WTC11 (cell line): Measurements from ENCODE around the gene RELT. TPM values are rescaled to one million over a fixed set of nuclear protein-coding genes. Genes with fewer than 3 reads are reported as not detected.

ENCODE experiments used
- ATAC-seq: fragments of 200-7000 bp; cut with Tn5 transposase; 2 replicates; pipeline ENCODE4 v1.10.0; 2021; ENCODE audit warnings: mild to moderate bottlenecking, moderate library complexity
- CTCF ChIA-PET: fragments of 300-600 bp; sonication (Branson Sonifier 250); formaldehyde crosslinking; loops from one replicate; lab custom pipeline; 2021; ENCODE audit warnings: antibody characterized with exemption; lab: Charles Lee
- POLR2A ChIA-PET: fragments of 350-600 bp; sonication (Branson Sonifier 250); formaldehyde crosslinking; loops from one replicate; lab custom pipeline; 2021; ENCODE audit warnings: antibody characterized with exemption; lab: Charles Lee
- DNase-seq: peaks from one replicate; pipeline ENCODE4 v3.0.0; 2021; ENCODE audit warnings: low spot score
- H3K27ac Mint-ChIP-seq: 2 replicates; pipeline ENCODE4 v1.8.0; 2021; ENCODE audit warnings: mixed read lengths
- H3K27me3 Mint-ChIP-seq: 2 replicates; pipeline ENCODE4 v1.8.0; 2021; ENCODE audit warnings: low read depth, mild to moderate bottlenecking, moderate library complexity, mixed read lengths
- H3K36me3 Mint-ChIP-seq: 2 replicates; pipeline ENCODE4 v1.8.0; 2021; ENCODE audit warnings: mixed read lengths
- H3K4me1 Mint-ChIP-seq: 2 replicates; pipeline ENCODE4 v1.8.0; 2022; ENCODE audit warnings: mixed read lengths
- H3K4me3 Mint-ChIP-seq: 2 replicates; pipeline ENCODE4 v1.8.0; 2021; ENCODE audit warnings: mild to moderate bottlenecking, moderate library complexity, mixed read lengths
- H3K9me3 Mint-ChIP-seq: 2 replicates; pipeline ENCODE4 v1.8.0; 2021; ENCODE audit warnings: mixed read lengths
- ARID4B ChIP-seq: sonication (generic); formaldehyde crosslinking; IDR thresholded peaks from 2 replicates; pipeline ENCODE4 v1.8.0; 2023; ENCODE audit warnings: missing genetic modification reagents, mild to moderate bottlenecking, borderline replicate concordance
- CREB1 ChIP-seq: sonication (generic); formaldehyde crosslinking; IDR thresholded peaks from 2 replicates; pipeline ENCODE4 v1.8.0; 2023; ENCODE audit warnings: mild to moderate bottlenecking, missing genetic modification reagents
- E2F1 ChIP-seq: sonication (generic); formaldehyde crosslinking; IDR thresholded peaks from 2 replicates; pipeline ENCODE4 v1.8.0; 2022; ENCODE audit warnings: mild to moderate bottlenecking, missing genetic modification reagents
- ERG ChIP-seq: fragments of 250-450 bp; sonication (Bioruptor Pico); IDR thresholded peaks from 2 replicates; pipeline ENCODE4 v1.8.0; 2021; ENCODE audit warnings: mild to moderate bottlenecking
- FOXP1 ChIP-seq: sonication (generic); formaldehyde crosslinking; IDR thresholded peaks from 2 replicates; pipeline ENCODE4 v1.8.0; 2022; ENCODE audit warnings: missing genetic modification reagents, mild to moderate bottlenecking, moderate library complexity, borderline replicate concordance
- FOXP4 ChIP-seq: sonication (generic); formaldehyde crosslinking; IDR thresholded peaks from 2 replicates; pipeline ENCODE4 v1.8.0; 2022; ENCODE audit warnings: mild to moderate bottlenecking, missing genetic modification reagents
- KAT7 ChIP-seq: sonication (generic); formaldehyde crosslinking; IDR thresholded peaks from 2 replicates; pipeline ENCODE4 v1.8.1; 2023; ENCODE audit warnings: missing genetic modification reagents, mild to moderate bottlenecking, borderline replicate concordance
- MLX ChIP-seq: sonication (generic); formaldehyde crosslinking; IDR thresholded peaks from 2 replicates; pipeline ENCODE4 v1.8.1; 2023; ENCODE audit warnings: mild to moderate bottlenecking, missing genetic modification reagents, moderate library complexity
- NFYB ChIP-seq: sonication (generic); formaldehyde crosslinking; conservative IDR thresholded peaks from 2 replicates; pipeline ENCODE4 v1.8.0; 2022; ENCODE audit warnings: low read depth, missing genetic modification reagents
- OVOL2 ChIP-seq: fragments of 250-450 bp; sonication (Bioruptor Pico); IDR thresholded peaks from 2 replicates; pipeline ENCODE4 v1.9.0; 2021; ENCODE audit warnings: mild to moderate bottlenecking, borderline replicate concordance
- RORB ChIP-seq: fragments of 250-450 bp; sonication (Bioruptor Pico); IDR thresholded peaks from 2 replicates; pipeline ENCODE4 v1.9.0; 2021; ENCODE audit warnings: mild to moderate bottlenecking
- USF2 ChIP-seq: sonication (generic); formaldehyde crosslinking; IDR thresholded peaks from 2 replicates; pipeline ENCODE4 v1.8.1; 2023; ENCODE audit warnings: mild to moderate bottlenecking, missing genetic modification reagents, moderate library complexity
- ZMAT4 ChIP-seq: fragments of 250-450 bp; sonication (Bioruptor Pico); IDR thresholded peaks from 2 replicates; pipeline ENCODE4 v1.9.0; 2021; ENCODE audit warnings: mild to moderate bottlenecking
- ZNF121 ChIP-seq: sonication (generic); formaldehyde crosslinking; IDR thresholded peaks from 2 replicates; pipeline ENCODE4 v1.8.0; 2023; ENCODE audit warnings: missing genetic modification reagents
- ZNF263 ChIP-seq: sonication (generic); formaldehyde crosslinking; IDR thresholded peaks from 2 replicates; pipeline ENCODE4 v1.8.1; 2022; ENCODE audit warnings: low read depth, mild to moderate bottlenecking, moderate library complexity, missing genetic modification reagents
- ZNF317 ChIP-seq: sonication (generic); formaldehyde crosslinking; IDR thresholded peaks from 2 replicates; pipeline ENCODE4 v1.8.1; 2023; ENCODE audit warnings: low read depth, mild to moderate bottlenecking, moderate library complexity, missing genetic modification reagents, borderline replicate concordance
- ZNF396 ChIP-seq: fragments of 250-450 bp; sonication (Bioruptor Pico); IDR thresholded peaks from 2 replicates; pipeline ENCODE4 v1.8.0; 2021; ENCODE audit warnings: mild to moderate bottlenecking, moderate library complexity, borderline replicate concordance
- ZNF416 ChIP-seq: fragments of 250-450 bp; sonication (Bioruptor Pico); IDR thresholded peaks from 2 replicates; pipeline ENCODE4 v1.9.0; 2021; ENCODE audit warnings: mild to moderate bottlenecking, inconsistent platforms
- total RNA-seq: library from RNA; stranded (reverse); gene quantifications from 3 replicates; pipeline ENCODE4 v1.2.3, GENCODE V29; 2021
- TF ChIP-seq, protein P1 (sequence below): fragments of 250-450 bp; sonication (Bioruptor Pico); IDR thresholded peaks from 2 replicates; pipeline ENCODE4 v1.9.0; 2021; ENCODE audit warnings: mild to moderate bottlenecking, borderline replicate concordance

The RELT gene
- total RNA-seq, 1 experiment from 2014 or later, result 6.7 TPM

DNA sequence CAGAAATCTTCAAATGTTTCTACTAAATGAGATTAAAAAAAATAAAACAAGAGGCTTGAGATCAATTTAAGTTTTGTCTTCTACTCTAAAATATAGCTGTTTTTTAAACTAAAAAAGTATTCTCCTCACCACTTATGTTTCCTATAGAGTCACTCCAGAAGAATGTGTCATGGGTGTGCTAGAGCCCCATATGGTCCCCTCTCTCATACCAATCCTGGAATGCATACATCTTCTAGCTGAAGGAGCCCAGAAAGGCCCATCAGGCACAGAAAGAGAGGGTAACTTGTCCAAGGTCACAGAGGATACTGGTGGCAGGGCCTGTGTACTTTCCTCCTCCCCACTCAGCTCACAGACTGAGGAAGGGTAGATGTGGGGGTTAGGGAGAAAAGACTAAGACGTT is 34.4 kb downstream of the RELT start:
- Mint-ChIP-seq H3K4me3 (no peak overlapping the region), H3K4me1 (no peaks in the 10 kb centered on the region), H3K27ac (no peak overlapping the region), H3K27me3 (no peaks in the 10 kb centered on the region), H3K36me3 (peaks cover 15% of the 10 kb centered on the region), H3K9me3 (no peaks in the 10 kb centered on the region)
- TF ChIP-seq FOXP4 (CRISPR knock-in tag) (no peak), ZNF396 (CRISPR knock-in tag) (no peak), ZNF121 (CRISPR knock-in tag) (no peak), ZNF263 (no peak), MLX (CRISPR knock-in tag) (no peak)
- ATAC-seq (no peak), DNase-seq (no peak)
- ChIA-PET CTCF (interaction anchor here (1.0 to 1.4 kb wide), 5 partner anchors 16 to 250 kb away, joined by 3 to 8 read pairs (median 4); no protein-coding TSS in a partner anchor), POLR2A (no interaction called here)

- Mint-ChIP-seq H3K27ac (no peak overlapping the region), H3K36me3 (peaks cover 15% of the 10 kb centered on the region), H3K4me1 (no peaks in the 10 kb centered on the region), H3K9me3 (no peaks in the 10 kb centered on the region), H3K27me3 (no peaks in the 10 kb centered on the region), H3K4me3 (no peak overlapping the region)
- POLR2A ChIA-PET, result no interaction called here
- ATAC-seq (peak; percentile 59; the same call in 1 of the 2 replicates), DNase-seq (no peak)
- CTCF ChIA-PET, result interaction anchor here (1.0 to 1.4 kb wide), 5 partner anchors 15 to 250 kb away, joined by 3 to 8 read pairs (median 4); no protein-coding TSS in a partner anchor
- TF ChIP-seq, protein P1, sequence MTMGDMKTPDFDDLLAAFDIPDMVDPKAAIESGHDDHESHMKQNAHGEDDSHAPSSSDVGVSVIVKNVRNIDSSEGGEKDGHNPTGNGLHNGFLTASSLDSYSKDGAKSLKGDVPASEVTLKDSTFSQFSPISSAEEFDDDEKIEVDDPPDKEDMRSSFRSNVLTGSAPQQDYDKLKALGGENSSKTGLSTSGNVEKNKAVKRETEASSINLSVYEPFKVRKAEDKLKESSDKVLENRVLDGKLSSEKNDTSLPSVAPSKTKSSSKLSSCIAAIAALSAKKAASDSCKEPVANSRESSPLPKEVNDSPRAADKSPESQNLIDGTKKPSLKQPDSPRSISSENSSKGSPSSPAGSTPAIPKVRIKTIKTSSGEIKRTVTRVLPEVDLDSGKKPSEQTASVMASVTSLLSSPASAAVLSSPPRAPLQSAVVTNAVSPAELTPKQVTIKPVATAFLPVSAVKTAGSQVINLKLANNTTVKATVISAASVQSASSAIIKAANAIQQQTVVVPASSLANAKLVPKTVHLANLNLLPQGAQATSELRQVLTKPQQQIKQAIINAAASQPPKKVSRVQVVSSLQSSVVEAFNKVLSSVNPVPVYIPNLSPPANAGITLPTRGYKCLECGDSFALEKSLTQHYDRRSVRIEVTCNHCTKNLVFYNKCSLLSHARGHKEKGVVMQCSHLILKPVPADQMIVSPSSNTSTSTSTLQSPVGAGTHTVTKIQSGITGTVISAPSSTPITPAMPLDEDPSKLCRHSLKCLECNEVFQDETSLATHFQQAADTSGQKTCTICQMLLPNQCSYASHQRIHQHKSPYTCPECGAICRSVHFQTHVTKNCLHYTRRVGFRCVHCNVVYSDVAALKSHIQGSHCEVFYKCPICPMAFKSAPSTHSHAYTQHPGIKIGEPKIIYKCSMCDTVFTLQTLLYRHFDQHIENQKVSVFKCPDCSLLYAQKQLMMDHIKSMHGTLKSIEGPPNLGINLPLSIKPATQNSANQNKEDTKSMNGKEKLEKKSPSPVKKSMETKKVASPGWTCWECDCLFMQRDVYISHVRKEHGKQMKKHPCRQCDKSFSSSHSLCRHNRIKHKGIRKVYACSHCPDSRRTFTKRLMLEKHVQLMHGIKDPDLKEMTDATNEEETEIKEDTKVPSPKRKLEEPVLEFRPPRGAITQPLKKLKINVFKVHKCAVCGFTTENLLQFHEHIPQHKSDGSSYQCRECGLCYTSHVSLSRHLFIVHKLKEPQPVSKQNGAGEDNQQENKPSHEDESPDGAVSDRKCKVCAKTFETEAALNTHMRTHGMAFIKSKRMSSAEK, result no peak
- TF ChIP-seq RORB (CRISPR knock-in tag) (no peak), CREB1 (no peak), E2F1 (CRISPR knock-in tag) (no peak), ERG (CRISPR knock-in tag) (no peak), KAT7 (CRISPR knock-in tag) (no peak), USF2 (CRISPR knock-in tag) (no peak), OVOL2 (CRISPR knock-in tag) (no peak), ARID4B (CRISPR knock-in tag) (no peak), ZMAT4 (CRISPR knock-in tag) (no peak), ZNF416 (CRISPR knock-in tag) (no peak), NFYB (CRISPR knock-in tag) (no peak), ZNF317 (no peak), FOXP1 (CRISPR knock-in tag) (no peak)
These were observed 34.8 kb downstream of the RELT start for GRCh38 chr11:73411031-73411430.
